ENCODE measurements around the gene TAS2R41. TPM values are rescaled to one million over a fixed set of nuclear protein-coding genes. Genes with fewer than 3 reads are reported as not detected.

The TAS2R41 gene
- total RNA-seq, 4 donors from 2014 or later, result not detected

DNA sequence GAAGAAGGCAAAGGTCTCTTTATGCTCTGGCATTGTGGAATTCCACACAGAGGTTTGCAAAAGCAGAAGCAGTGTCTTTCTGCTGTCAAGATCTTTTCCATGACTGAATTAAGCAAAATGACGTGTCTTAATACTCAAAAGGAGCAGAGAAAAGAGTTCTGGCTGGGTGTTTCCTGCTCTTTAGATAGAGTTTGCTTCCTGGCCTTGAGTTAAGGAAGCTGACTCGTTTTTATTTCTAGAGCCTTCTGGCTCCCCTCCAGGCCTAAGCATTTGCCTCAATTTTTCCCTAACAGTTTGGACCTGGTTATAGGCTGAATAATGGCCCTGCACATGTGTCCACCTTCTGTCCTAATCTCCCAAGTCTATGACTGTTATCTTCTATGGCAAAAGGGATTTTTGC is 21.6 kb downstream of the TAS2R41 start:
- no peak for DNase-seq (ENCODE audit: low spot score in 2 of 2)
- peaks cover 19% of the 10 kb centered on the region for H3K4me1 ChIP-seq
- no peaks in the 10 kb centered on the region for H3K36me3 ChIP-seq
- WGBS, result 26% methylated on average over 2 of the region's 2 CpGs
- no peak overlapping the region for H3K4me3 ChIP-seq
- TF ChIP-seq EP300 (IDR thresholded peaks at IDR 0.05), result no peak
- TF ChIP-seq POLR2A (IDR thresholded peaks at IDR 0.05), result no peak
- TF ChIP-seq CTCF (IDR thresholded peaks at IDR 0.05), result no peak
- no peak for TF ChIP-seq POLR2AphosphoS5 (IDR thresholded peaks at IDR 0.05)
- no peaks in the 10 kb centered on the region for H3K27me3 ChIP-seq
- H3K27ac ChIP-seq, result peak overlapping the region; percentile 55
- H3K9me3 ChIP-seq, result no peaks in the 10 kb centered on the region

GRCh38 chr7:143499743-143500348 is 22.2 kb downstream of the TAS2R41 start:
- no peak overlapping the region for H3K4me3 ChIP-seq
- no peaks in the 10 kb centered on the region for H3K27me3 ChIP-seq
- DNase-seq (ENCODE audit: low spot score in 2 of 2), result no peak
- H3K4me1 ChIP-seq, result peaks cover 19% of the 10 kb centered on the region
- H3K27ac ChIP-seq, result peak overlapping the region; percentile 55
- 51% methylated on average over 8 of the region's 8 CpGs for WGBS
- no peaks in the 10 kb centered on the region for H3K36me3 ChIP-seq
- TF ChIP-seq CTCF (IDR thresholded peaks at IDR 0.05) (no peak), POLR2A (IDR thresholded peaks at IDR 0.05) (no peak), POLR2AphosphoS5 (IDR thresholded peaks at IDR 0.05) (no peak), EP300 (IDR thresholded peaks at IDR 0.05) (no peak)
- H3K9me3 ChIP-seq, result no peaks in the 10 kb centered on the region

- TF ChIP-seq CTCF (IDR thresholded peaks at IDR 0.05) (no peak), EP300 (IDR thresholded peaks at IDR 0.05) (no peak), POLR2A (IDR thresholded peaks at IDR 0.05) (no peak), POLR2AphosphoS5 (IDR thresholded peaks at IDR 0.05) (no peak)
- Histone ChIP-seq H3K27me3 (no peaks in the 10 kb centered on the region), H3K4me1 (peaks cover 19% of the 10 kb centered on the region), H3K4me3 (no peak overlapping the region), H3K27ac (no peak overlapping the region), H3K36me3 (no peaks in the 10 kb centered on the region), H3K9me3 (no peaks in the 10 kb centered on the region)
- DNase-seq (ENCODE audit: low spot score in 2 of 2), result no peak
- 92% methylated on average over 2 of the region's 2 CpGs for WGBS
These were observed 25.6 kb downstream of the TAS2R41 start for GRCh38 chr7:143503261-143503660.

DNA sequence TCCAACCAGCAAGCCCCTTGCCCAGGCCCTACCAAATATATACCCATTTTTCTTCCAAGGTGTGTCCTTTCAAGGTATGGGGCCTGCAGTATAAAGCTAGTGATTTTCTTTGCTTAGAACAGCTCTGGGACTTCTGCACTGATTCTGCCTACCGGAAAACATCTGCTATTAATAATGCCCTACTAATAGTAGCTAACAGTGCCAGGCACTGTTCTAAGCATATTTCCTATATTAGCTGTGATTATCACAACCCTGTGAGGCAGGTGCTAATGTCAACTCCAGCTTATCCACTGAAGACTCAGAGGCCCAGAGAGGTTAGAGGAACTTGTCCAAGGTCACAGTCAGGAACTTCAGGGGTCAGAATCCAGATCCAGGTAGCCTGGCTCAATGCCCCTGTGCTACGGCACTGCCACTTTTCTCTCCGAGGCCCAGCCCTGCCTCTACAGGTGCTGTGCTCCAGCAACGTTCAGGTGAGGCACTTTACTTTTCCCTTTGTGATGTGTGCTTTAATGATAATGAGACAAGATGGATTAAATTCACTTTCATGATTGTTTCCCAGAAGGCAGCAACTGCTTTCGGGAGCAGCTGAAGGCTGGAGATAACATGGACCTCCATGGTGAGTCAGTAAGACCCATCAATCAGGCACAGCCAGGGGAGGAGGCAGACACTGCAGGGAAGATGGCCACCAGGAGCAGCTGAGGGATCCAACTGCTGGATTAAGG is 26.7 kb downstream of the TAS2R41 start:
- Histone ChIP-seq H3K27me3 (no peaks in the 10 kb centered on the region), H3K27ac (no peak overlapping the region), H3K9me3 (no peaks in the 10 kb centered on the region), H3K4me1 (peaks cover 12% of the 10 kb centered on the region), H3K4me3 (no peak overlapping the region), H3K36me3 (no peaks in the 10 kb centered on the region)
- TF ChIP-seq POLR2A (IDR thresholded peaks at IDR 0.05) (no peak), CTCF (IDR thresholded peaks at IDR 0.05) (no peak), EP300 (IDR thresholded peaks at IDR 0.05) (no peak), POLR2AphosphoS5 (IDR thresholded peaks at IDR 0.05) (no peak)
- DNase-seq (ENCODE audit: low spot score in 2 of 2), result no peak
- WGBS, result 83% methylated on average over 5 of the region's 5 CpGs

GRCh38 chr7:143504937-143505297 is 27.2 kb downstream of the TAS2R41 start:
- Histone ChIP-seq H3K4me1 (peaks cover 7% of the 10 kb centered on the region), H3K27ac (no peak overlapping the region), H3K27me3 (no peaks in the 10 kb centered on the region), H3K9me3 (no peaks in the 10 kb centered on the region), H3K4me3 (no peak overlapping the region), H3K36me3 (no peaks in the 10 kb centered on the region)
- no peak for DNase-seq (ENCODE audit: low spot score in 2 of 2)
- TF ChIP-seq EP300 (IDR thresholded peaks at IDR 0.05) (no peak), CTCF (IDR thresholded peaks at IDR 0.05) (no peak), POLR2AphosphoS5 (IDR thresholded peaks at IDR 0.05) (no peak), POLR2A (IDR thresholded peaks at IDR 0.05) (no peak)
